K562 (cell line): ENCODE measurements around the gene LAPTM5. TPM values are rescaled to one million over a fixed set of nuclear protein-coding genes. Genes with fewer than 3 reads are reported as not detected.

Source experiments
- CHCHD3 ChIP-seq: fragments of 250-450 bp; sonication (Bioruptor Pico); IDR thresholded peaks from 2 replicates; pipeline ENCODE4 v2.1.2; 2022; ENCODE audit warnings: mild to moderate bottlenecking
- HMG20B ChIP-seq: fragments of 250-450 bp; sonication (Bioruptor Pico); IDR thresholded peaks from 2 replicates; pipeline ENCODE4 v1.5.0; 2021; ENCODE audit warnings: mild to moderate bottlenecking
- IRF2 ChIP-seq: sonication (generic); formaldehyde crosslinking; IDR thresholded peaks from 2 replicates; pipeline ENCODE4 v1.8.1; 2022; ENCODE audit warnings: mild to moderate bottlenecking, missing genetic modification reagents
- NFIC ChIP-seq: fragments of 450-650 bp; IDR thresholded peaks from 2 replicates; pipeline ENCODE4 v1.6.1; 2017; ENCODE audit warnings: mild to moderate bottlenecking, inconsistent platforms
- NR2C2 ChIP-seq, 2 experiments: fragments of 200-800 bp in 1 of 2; sonication (Bioruptor generic) in 1 of 2; sonication (generic) in 1 of 2; formaldehyde crosslinking in 1 of 2; IDR thresholded peaks; 2 replicates each; pipeline versions ENCODE4 v1.6.1 to v1.8.0; 2016 to 2022; ENCODE audit warnings: mild to moderate bottlenecking in 1 of 2, missing compliant biosample characterization in 1 of 2, missing genetic modification characterization in 1 of 2, missing genetic modification reagents in 1 of 2
- RUNX1 ChIP-seq: sonication (generic); IDR thresholded peaks from 2 replicates; pipeline ENCODE4 v1.6.1; 2016; ENCODE audit warnings: antibody characterized with exemption, low read depth
- TGIF2 ChIP-seq: sonication (generic); formaldehyde crosslinking; IDR thresholded peaks from 2 replicates; pipeline ENCODE4 v1.8.1; 2022; ENCODE audit warnings: mild to moderate bottlenecking, missing genetic modification reagents, moderate library complexity
- ZNF354B ChIP-seq: fragments of 250-450 bp; sonication (Bioruptor Pico); IDR thresholded peaks from 2 replicates; pipeline ENCODE4 v1.4.0; 2020
- ZNF699 ChIP-seq: fragments of 250-450 bp; sonication (Bioruptor Pico); IDR thresholded peaks from 2 replicates; pipeline ENCODE4 v1.8.0; 2021; ENCODE audit warnings: mild to moderate bottlenecking, moderate library complexity; ENCODE audit not compliant: insufficient replicate concordance
- polyA plus RNA-seq, 8 experiments: library from polyadenylated mRNA; depleted of rRNA in 4 of 8; stranded (reverse) in 5 of 8; unstranded in 3 of 8; fragments of >200 nt; fragmentation: Nextera tagmentation in 2 of 8; fragmentation: Illumina TruSeq in 1 of 8; extraction: Ambion mirVana in 2 of 8; extraction: Trizol in 1 of 8; gene quantifications; 2 replicates each; pipeline versions ENCODE4 v1.2.1 to v1.2.3, GENCODE V29; 2011 to 2014; ENCODE audit warnings: inconsistent platforms in 1 of 8, missing spikeins in 1 of 8
- total RNA-seq, 7 experiments: library from RNA; depleted of rRNA in 6 of 7; stranded (reverse); fragments of >200 nt in 6 of 7; fragmentation: Illumina TruSeq in 2 of 7; extraction: Trizol in 2 of 7; gene quantifications; 2 replicates each; pipeline versions ENCODE4 v1.2.1 to v1.2.3, GENCODE V29; 2011 to 2021; ENCODE audit warnings: low replicate concordance in 1 of 7
- TF ChIP-seq, protein P1 (sequence below): fragments of 200-600 bp; sonication (generic); IDR thresholded peaks from one replicate; pipeline ENCODE4 v1.6.1; 2012; ENCODE audit warnings: mild to moderate bottlenecking, low read depth, low read length, inconsistent platforms
- TF ChIP-seq, protein P2 (sequence below): sonication (generic); formaldehyde crosslinking; IDR thresholded peaks from 2 replicates; pipeline ENCODE4 v1.8.0; 2022; ENCODE audit warnings: missing genetic modification reagents, mild to moderate bottlenecking, moderate library complexity, borderline replicate concordance
- TF ChIP-seq, protein P3 (sequence below): IDR thresholded peaks from 2 replicates; pipeline ENCODE4 v1.6.1; 2011; ENCODE audit warnings: borderline replicate concordance, low read depth, mild to moderate bottlenecking, moderate library complexity, low read length; ENCODE audit not compliant: insufficient read depth, poor library complexity, severe bottlenecking

The LAPTM5 gene
- total and polyA plus RNA-seq, 9 of the 15 experiments (the other 6 are each of a cell fraction or from before 2014, with no cell fraction given), result 2.4 to 47.3 (median 20.3) TPM

DNA sequence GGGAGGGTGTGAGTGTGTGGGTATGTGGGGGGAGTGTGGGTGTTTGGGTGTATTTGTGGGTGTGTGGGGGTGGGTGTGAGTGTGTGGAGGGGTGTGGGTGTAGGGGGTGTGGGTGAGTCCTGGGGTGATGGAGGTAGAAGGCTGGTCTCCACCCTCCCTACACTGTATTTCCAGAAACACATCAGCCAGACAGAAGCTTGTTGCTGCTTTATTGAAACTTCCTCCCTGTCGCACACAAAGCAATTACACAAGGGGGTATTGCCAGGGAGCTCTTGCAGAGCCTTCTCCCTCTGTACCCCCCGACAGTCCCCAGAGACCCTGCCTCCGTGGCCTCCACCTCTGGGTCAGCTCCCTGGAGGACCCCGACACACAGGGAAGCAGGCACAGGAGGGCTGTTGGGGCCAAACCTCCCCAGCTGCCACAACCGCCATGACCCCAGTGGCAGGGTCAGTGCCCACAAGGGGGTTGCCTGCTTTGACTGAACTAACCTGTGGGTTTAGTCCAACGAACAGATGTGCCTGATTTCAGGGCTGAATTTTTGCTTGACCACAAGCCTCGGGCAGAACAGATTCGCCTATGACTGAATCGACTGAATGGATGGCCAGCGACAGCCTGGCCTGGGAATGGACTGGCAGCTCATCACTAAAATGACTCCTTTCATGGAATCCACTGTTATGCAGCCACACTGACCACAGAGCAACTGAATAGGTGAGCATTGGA lies 25.1 kb downstream of the LAPTM5 start (continued):
- TF ChIP-seq, protein P1, sequence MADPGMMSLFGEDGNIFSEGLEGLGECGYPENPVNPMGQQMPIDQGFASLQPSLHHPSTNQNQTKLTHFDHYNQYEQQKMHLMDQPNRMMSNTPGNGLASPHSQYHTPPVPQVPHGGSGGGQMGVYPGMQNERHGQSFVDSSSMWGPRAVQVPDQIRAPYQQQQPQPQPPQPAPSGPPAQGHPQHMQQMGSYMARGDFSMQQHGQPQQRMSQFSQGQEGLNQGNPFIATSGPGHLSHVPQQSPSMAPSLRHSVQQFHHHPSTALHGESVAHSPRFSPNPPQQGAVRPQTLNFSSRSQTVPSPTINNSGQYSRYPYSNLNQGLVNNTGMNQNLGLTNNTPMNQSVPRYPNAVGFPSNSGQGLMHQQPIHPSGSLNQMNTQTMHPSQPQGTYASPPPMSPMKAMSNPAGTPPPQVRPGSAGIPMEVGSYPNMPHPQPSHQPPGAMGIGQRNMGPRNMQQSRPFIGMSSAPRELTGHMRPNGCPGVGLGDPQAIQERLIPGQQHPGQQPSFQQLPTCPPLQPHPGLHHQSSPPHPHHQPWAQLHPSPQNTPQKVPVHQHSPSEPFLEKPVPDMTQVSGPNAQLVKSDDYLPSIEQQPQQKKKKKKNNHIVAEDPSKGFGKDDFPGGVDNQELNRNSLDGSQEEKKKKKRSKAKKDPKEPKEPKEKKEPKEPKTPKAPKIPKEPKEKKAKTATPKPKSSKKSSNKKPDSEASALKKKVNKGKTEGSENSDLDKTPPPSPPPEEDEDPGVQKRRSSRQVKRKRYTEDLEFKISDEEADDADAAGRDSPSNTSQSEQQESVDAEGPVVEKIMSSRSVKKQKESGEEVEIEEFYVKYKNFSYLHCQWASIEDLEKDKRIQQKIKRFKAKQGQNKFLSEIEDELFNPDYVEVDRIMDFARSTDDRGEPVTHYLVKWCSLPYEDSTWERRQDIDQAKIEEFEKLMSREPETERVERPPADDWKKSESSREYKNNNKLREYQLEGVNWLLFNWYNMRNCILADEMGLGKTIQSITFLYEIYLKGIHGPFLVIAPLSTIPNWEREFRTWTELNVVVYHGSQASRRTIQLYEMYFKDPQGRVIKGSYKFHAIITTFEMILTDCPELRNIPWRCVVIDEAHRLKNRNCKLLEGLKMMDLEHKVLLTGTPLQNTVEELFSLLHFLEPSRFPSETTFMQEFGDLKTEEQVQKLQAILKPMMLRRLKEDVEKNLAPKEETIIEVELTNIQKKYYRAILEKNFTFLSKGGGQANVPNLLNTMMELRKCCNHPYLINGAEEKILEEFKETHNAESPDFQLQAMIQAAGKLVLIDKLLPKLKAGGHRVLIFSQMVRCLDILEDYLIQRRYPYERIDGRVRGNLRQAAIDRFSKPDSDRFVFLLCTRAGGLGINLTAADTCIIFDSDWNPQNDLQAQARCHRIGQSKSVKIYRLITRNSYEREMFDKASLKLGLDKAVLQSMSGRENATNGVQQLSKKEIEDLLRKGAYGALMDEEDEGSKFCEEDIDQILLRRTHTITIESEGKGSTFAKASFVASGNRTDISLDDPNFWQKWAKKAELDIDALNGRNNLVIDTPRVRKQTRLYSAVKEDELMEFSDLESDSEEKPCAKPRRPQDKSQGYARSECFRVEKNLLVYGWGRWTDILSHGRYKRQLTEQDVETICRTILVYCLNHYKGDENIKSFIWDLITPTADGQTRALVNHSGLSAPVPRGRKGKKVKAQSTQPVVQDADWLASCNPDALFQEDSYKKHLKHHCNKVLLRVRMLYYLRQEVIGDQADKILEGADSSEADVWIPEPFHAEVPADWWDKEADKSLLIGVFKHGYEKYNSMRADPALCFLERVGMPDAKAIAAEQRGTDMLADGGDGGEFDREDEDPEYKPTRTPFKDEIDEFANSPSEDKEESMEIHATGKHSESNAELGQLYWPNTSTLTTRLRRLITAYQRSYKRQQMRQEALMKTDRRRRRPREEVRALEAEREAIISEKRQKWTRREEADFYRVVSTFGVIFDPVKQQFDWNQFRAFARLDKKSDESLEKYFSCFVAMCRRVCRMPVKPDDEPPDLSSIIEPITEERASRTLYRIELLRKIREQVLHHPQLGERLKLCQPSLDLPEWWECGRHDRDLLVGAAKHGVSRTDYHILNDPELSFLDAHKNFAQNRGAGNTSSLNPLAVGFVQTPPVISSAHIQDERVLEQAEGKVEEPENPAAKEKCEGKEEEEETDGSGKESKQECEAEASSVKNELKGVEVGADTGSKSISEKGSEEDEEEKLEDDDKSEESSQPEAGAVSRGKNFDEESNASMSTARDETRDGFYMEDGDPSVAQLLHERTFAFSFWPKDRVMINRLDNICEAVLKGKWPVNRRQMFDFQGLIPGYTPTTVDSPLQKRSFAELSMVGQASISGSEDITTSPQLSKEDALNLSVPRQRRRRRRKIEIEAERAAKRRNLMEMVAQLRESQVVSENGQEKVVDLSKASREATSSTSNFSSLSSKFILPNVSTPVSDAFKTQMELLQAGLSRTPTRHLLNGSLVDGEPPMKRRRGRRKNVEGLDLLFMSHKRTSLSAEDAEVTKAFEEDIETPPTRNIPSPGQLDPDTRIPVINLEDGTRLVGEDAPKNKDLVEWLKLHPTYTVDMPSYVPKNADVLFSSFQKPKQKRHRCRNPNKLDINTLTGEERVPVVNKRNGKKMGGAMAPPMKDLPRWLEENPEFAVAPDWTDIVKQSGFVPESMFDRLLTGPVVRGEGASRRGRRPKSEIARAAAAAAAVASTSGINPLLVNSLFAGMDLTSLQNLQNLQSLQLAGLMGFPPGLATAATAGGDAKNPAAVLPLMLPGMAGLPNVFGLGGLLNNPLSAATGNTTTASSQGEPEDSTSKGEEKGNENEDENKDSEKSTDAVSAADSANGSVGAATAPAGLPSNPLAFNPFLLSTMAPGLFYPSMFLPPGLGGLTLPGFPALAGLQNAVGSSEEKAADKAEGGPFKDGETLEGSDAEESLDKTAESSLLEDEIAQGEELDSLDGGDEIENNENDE, result no peak
- no peak for TF ChIP-seq CHCHD3
- no peak for TF ChIP-seq ZNF354B (CRISPR knock-in tag)
- TF ChIP-seq HMG20B (CRISPR knock-in tag), result no peak
- TF ChIP-seq NR2C2 (CRISPR knock-in tag; IDR thresholded peaks at IDR 0.05), result no peak
- 0 out of 2 replicates have a peak, but pooled peaks have one; percentile 3 for TF ChIP-seq NR2C2 (tag; IDR thresholded peaks at IDR 0.05)
- TF ChIP-seq, protein P2, sequence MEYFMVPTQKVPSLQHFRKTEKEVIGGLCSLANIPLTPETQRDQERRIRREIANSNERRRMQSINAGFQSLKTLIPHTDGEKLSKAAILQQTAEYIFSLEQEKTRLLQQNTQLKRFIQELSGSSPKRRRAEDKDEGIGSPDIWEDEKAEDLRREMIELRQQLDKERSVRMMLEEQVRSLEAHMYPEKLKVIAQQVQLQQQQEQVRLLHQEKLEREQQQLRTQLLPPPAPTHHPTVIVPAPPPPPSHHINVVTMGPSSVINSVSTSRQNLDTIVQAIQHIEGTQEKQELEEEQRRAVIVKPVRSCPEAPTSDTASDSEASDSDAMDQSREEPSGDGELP (CRISPR knock-in tag), result no peak
- no peak for TF ChIP-seq ZNF699 (CRISPR knock-in tag)
- no peak for TF ChIP-seq TGIF2 (CRISPR knock-in tag)
- TF ChIP-seq IRF2 (CRISPR knock-in tag), result no peak
- 0 out of 2 replicates have a peak, but pooled peaks have one; percentile 27 for TF ChIP-seq RUNX1
- TF ChIP-seq NFIC, result no peak
- TF ChIP-seq, protein P3, sequence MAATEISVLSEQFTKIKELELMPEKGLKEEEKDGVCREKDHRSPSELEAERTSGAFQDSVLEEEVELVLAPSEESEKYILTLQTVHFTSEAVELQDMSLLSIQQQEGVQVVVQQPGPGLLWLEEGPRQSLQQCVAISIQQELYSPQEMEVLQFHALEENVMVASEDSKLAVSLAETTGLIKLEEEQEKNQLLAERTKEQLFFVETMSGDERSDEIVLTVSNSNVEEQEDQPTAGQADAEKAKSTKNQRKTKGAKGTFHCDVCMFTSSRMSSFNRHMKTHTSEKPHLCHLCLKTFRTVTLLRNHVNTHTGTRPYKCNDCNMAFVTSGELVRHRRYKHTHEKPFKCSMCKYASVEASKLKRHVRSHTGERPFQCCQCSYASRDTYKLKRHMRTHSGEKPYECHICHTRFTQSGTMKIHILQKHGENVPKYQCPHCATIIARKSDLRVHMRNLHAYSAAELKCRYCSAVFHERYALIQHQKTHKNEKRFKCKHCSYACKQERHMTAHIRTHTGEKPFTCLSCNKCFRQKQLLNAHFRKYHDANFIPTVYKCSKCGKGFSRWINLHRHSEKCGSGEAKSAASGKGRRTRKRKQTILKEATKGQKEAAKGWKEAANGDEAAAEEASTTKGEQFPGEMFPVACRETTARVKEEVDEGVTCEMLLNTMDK, result no peak
